Large intestine (tissue), 3 donors: ENCODE data around the gene SPATA13. TPM values are rescaled to one million over a fixed set of nuclear protein-coding genes. Genes with fewer than 3 reads are reported as not detected.
"Not testable (repeated sequence)": the region's sequence is repeated elsewhere in the genome, so short reads cannot be mapped to it uniquely, and the experiment has no call there.

Experiments used
- DNase-seq, 2 donors: peaks; one replicate each; pipeline versions ENCODE4 v3.0.0 to v3.0.0-alpha.2; 2013
- H3K27ac ChIP-seq: one replicate; pipeline ENCODE4 v1.5.1; 2013; ENCODE audit warnings: low read length
- H3K27me3 ChIP-seq: 2 replicates; pipeline ENCODE4 v1.6.1; 2013; ENCODE audit warnings: low read length; ENCODE audit not compliant: control insufficient read depth, insufficient read depth
- H3K36me3 ChIP-seq: 2 replicates; pipeline ENCODE4 v1.6.1; 2013; ENCODE audit warnings: low read length; ENCODE audit not compliant: control insufficient read depth, insufficient read depth
- H3K4me1 ChIP-seq: one replicate; pipeline ENCODE4 v1.6.1; 2013; ENCODE audit warnings: low read length; ENCODE audit not compliant: control insufficient read depth, insufficient read depth
- H3K4me3 ChIP-seq: one replicate; pipeline ENCODE4 v1.5.1; 2013; ENCODE audit warnings: low read length
- H3K9me3 ChIP-seq: one replicate; pipeline ENCODE4 v1.6.1; 2013; ENCODE audit warnings: mild to moderate bottlenecking, low read depth, low read length, moderate library complexity; ENCODE audit not compliant: control insufficient read depth
- WGBS: methylation state at CpG from one replicate; pipeline ENCODE4 v1.1.5; 2013; ENCODE audit warnings: low lambda C conversion rate; ENCODE audit not compliant: insufficient coverage; 5-methylcytosine and 5-hydroxymethylcytosine counted together
- polyA plus RNA-seq: library from polyadenylated mRNA; unstranded; fragments of 120-200 nt; gene quantifications from one replicate; pipeline ENCODE4 v1.2.1, GENCODE V29; 2013

Gene SPATA13
- polyA plus RNA-seq, 1 donor, result 19.9 TPM

DNA sequence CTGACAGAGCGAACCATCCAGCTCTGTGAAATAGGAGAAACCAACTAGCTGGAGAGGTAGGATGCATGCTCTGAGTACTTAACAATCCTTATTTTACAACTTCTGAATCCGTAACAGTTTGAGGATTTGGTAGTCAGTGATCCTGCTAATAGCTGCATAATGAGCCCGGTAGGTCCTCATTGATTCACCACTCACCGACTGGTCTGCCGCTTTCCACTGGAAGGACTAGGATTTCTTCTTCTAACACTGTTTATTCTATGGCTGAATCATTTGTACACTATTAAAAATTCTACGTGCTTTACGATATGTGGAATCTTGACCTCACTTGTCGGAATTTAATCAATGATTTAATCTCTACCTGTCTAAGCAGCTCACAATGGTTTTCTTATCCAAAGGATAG is 33.9 kb downstream of the SPATA13 start:
- H3K36me3 ChIP-seq, result no peaks in the 10 kb centered on the region
- no peaks in the 10 kb centered on the region for H3K27me3 ChIP-seq
- no peak overlapping the region for H3K4me3 ChIP-seq
- H3K9me3 ChIP-seq, result no peaks in the 10 kb centered on the region
- 73% methylated on average over 3 of the region's 8 CpGs for WGBS
- H3K4me1 ChIP-seq, result peaks cover 12% of the 10 kb centered on the region
- DNase-seq, result no peak
- H3K27ac ChIP-seq, result no peak overlapping the region

GRCh38 chr13:24195626-24196025 is 35.1 kb downstream of the SPATA13 start:
- no peak for DNase-seq
- Histone ChIP-seq H3K27me3 (no peaks in the 10 kb centered on the region), H3K4me1 (peaks cover 12% of the 10 kb centered on the region), H3K4me3 (no peak overlapping the region), H3K27ac (no peak overlapping the region), H3K36me3 (no peaks in the 10 kb centered on the region), H3K9me3 (no peaks in the 10 kb centered on the region)
- WGBS, result 0% methylated on average over 1 of the region's 1 CpG

DNA sequence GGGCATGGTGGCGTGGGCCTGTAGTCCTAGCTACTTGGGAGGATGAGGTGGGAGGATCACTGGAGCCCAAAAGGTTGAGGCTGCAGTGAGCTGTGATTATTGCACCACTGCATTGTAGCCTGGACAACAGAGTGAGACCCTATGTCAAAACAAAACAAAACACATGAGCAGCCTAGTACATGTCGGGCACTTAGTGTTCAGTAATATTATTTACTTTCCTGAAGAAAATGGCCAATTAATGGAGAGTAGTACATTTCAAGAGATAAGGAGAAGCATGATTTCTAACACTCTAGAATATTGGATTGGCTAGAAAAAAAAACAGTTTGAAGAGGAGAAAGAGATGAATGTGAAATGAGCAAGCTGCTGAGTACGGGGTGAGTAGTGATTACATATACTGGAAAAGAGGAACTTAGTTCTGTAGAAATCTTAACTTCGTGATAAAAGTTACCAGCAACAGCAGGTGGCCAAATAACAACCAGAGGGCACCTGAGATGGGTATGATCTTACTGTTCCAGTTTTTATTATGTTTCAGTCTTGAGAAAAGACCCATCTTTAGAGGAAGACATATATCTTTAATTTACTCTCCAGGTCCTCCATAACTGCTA is 36.2 kb downstream of the SPATA13 start:
- Histone ChIP-seq H3K27ac (no peak overlapping the region), H3K9me3 (no peaks in the 10 kb centered on the region), H3K27me3 (no peaks in the 10 kb centered on the region), H3K4me3 (no peak overlapping the region), H3K36me3 (no peaks in the 10 kb centered on the region), H3K4me1 (peaks cover 12% of the 10 kb centered on the region)
- WGBS, result 17% methylated on average over 1 of the region's 4 CpGs
- DNase-seq, result no peak

GRCh38 chr13:24199016-24199415 is 38.5 kb downstream of the SPATA13 start:
- no CpG with 5 or more reads among the region's 9 CpGs for WGBS
- Histone ChIP-seq H3K9me3 (no peaks in the 10 kb centered on the region), H3K36me3 (no peaks in the 10 kb centered on the region), H3K4me3 (no peak overlapping the region), H3K27me3 (no peaks in the 10 kb centered on the region), H3K4me1 (peaks cover 5% of the 10 kb centered on the region), H3K27ac (no peak overlapping the region)
- no peak for DNase-seq

- H3K27me3 ChIP-seq, result no peaks in the 10 kb centered on the region
- H3K36me3 ChIP-seq, result no peaks in the 10 kb centered on the region
- no peak overlapping the region for H3K27ac ChIP-seq
- 100% methylated on average over 1 of the region's 7 CpGs for WGBS
- H3K4me3 ChIP-seq, result no peak overlapping the region
- peaks cover 2% of the 10 kb centered on the region for H3K4me1 ChIP-seq
- DNase-seq, result no peak
- H3K9me3 ChIP-seq, result no peaks in the 10 kb centered on the region
These were observed 41.7 kb downstream of the SPATA13 start for GRCh38 chr13:24202215-24202614.

DNA sequence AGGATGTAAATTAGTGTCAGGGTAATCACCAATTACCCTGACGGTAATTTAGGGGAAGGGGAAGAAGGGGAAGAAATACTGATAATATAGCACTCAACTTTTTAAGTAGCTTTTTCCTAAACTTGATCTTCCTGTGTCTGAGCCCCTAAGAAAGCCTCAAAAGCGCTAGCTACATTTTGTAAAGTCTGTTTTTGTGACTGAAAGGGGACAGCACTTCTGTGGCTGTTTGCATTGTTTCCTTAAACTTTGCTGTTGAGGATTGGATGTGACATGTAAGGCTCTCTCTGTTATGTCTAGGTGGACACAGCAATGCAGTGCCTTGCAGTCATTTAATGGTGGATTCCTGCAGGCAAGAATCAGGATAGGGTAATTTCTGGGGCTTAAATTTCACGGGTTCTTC is 42.8 kb downstream of the SPATA13 start:
- H3K9me3 ChIP-seq, result no peaks in the 10 kb centered on the region
- no peak overlapping the region for H3K27ac ChIP-seq
- no peak for DNase-seq
- peaks cover 2% of the 10 kb centered on the region for H3K4me1 ChIP-seq
- 80% methylated on average over 1 of the region's 3 CpGs for WGBS
- H3K4me3 ChIP-seq, result no peak overlapping the region
- H3K36me3 ChIP-seq, result no peaks in the 10 kb centered on the region
- no peaks in the 10 kb centered on the region for H3K27me3 ChIP-seq

DNA sequence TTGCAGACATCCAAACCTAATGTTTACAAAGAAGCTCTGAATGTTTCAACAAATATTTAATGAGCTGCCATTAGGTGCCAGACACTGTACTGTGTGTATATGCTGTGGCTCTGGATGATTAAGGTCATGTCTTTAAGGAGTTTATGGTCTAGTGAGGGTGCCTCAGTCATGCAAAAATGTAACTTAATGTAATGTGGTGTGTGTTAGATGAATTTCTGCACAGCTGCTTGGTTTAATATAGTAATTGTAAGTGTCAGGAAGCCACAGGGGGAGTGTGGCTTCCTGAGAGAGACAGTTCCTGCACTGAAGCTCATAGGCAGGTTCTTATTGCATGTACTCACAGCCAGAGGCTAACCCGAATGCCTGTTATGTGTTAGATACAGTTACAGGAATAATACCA is 43.3 kb downstream of the SPATA13 start:
- Histone ChIP-seq H3K4me1 (peaks cover 2% of the 10 kb centered on the region), H3K4me3 (no peak overlapping the region), H3K27me3 (no peaks in the 10 kb centered on the region), H3K36me3 (no peaks in the 10 kb centered on the region), H3K27ac (no peak overlapping the region), H3K9me3 (no peaks in the 10 kb centered on the region)
- WGBS, result no CpG with 5 or more reads among the region's 1 CpG
- DNase-seq, result no peak

DNA sequence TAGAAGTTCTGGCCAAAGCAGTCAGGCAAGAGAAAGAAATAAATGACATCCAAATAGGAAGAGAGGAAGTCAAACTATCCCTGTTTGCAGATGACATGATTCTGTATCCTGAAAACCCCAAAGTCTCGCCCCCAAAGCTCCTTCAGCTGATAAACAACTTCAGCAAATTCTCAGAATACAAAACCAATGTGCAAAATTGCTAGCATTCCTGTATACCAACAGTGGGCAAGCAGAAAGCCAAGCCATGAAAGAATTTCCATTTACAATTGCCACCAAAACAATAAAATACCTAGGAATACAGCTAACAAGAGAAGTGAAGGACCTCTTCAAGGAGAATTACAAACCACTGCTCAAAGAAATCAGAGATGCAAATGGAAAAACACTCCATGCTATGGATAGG is 44.6 kb downstream of the SPATA13 start:
- not testable (repeated sequence) for H3K4me3 ChIP-seq, H3K27ac ChIP-seq, H3K4me1 ChIP-seq, H3K9me3 ChIP-seq, DNase-seq, H3K36me3 ChIP-seq, H3K27me3 ChIP-seq
- no CpG with 5 or more reads among the region's 1 CpG for WGBS

- H3K4me1 ChIP-seq, result peaks cover 2% of the 10 kb centered on the region
- H3K4me3 ChIP-seq, result no peak overlapping the region
- DNase-seq, result no peak
- no peaks in the 10 kb centered on the region for H3K36me3 ChIP-seq
- H3K9me3 ChIP-seq, result no peaks in the 10 kb centered on the region
- no peaks in the 10 kb centered on the region for H3K27me3 ChIP-seq
- H3K27ac ChIP-seq, result no peak overlapping the region
- WGBS, result 20% methylated on average over 1 of the region's 7 CpGs
These were observed 47.5 kb downstream of the SPATA13 start for GRCh38 chr13:24207841-24208667.

DNA sequence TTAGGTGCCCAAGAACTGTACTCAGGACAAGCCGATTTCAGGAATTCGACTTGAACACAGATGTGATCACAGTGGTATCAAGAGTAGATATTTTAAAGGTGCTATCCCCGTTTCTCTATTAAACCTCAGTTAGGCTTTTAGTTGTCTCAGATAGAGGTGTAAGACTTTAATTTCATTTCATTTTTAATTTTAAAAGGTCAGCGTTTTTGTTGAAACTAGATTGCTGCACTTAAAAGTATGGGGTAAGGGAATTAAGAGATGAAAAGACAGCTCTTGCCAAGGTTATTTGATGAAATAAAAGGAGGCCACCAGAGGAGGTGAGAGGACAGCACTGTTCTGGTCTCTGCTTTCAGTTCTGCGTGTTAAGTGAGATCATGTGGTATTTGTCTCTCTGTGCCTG is 48.6 kb downstream of the SPATA13 start:
- WGBS, result 100% methylated on average over 2 of the region's 5 CpGs
- H3K27me3 ChIP-seq, result no peaks in the 10 kb centered on the region
- no peaks in the 10 kb centered on the region for H3K36me3 ChIP-seq
- no peak for DNase-seq
- H3K27ac ChIP-seq, result no peak overlapping the region
- H3K9me3 ChIP-seq, result no peaks in the 10 kb centered on the region
- H3K4me3 ChIP-seq, result no peak overlapping the region
- H3K4me1 ChIP-seq, result no peaks in the 10 kb centered on the region

DNA sequence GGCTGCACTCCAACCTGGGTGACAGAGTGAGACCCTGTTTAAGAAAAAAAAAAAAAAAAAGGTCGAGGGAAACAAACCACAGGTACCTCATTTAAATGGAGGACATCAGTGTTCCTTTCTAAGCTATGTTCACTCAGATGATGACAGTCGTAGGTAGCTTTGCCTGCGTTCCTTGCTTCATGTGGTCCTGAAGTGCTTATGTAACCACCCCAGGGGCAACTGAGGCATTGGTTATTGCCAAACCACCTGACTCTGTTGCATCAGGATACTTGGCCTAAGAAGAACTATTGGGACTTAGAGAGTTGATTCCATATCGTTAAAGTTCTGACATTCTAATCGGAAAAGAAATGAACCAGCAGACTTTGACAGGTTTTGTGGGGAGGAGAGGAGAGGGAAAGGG is 51.7 kb downstream of the SPATA13 start:
- Histone ChIP-seq H3K4me1 (peaks cover 13% of the 10 kb centered on the region), H3K27ac (no peak overlapping the region), H3K36me3 (no peaks in the 10 kb centered on the region), H3K27me3 (no peaks in the 10 kb centered on the region), H3K4me3 (no peak overlapping the region), H3K9me3 (no peaks in the 10 kb centered on the region)
- DNase-seq, result no peak
- WGBS, result 90% methylated on average over 2 of the region's 5 CpGs
